SK-N-SH (cell line): ENCODE measurements around the gene ZBTB16. TPM values are rescaled to one million over a fixed set of nuclear protein-coding genes. Genes with fewer than 3 reads are reported as not detected.

Experiments used
- CTCF ChIA-PET: fragments of 300-600, 350-600 bp; formaldehyde crosslinking; extraction: SDS; loops from one replicate; lab custom pipeline; 2021; lab: Yijun Ruan, JAX
- POLR2A ChIA-PET: fragments of 350-600 bp; sonication (Branson Sonifier 250); formaldehyde crosslinking; extraction: SDS; loops from one replicate; lab custom pipeline; 2020; ENCODE audit warnings: antibody characterized with exemption, inconsistent platforms; lab: Yijun Ruan, JAX
- DNase-seq: peaks from one replicate; pipeline ENCODE4 v3.0.0; 2012
- H2AFZ ChIP-seq: fragments of 200-600 bp; sonication (generic); 2 replicates; pipeline ENCODE4 v1.8.1; 2016; ENCODE audit warnings: antibody characterized with exemption, mild to moderate bottlenecking, low read depth
- H3F3A ChIP-seq: fragments of 200-600 bp; sonication (generic); replicated peaks from 2 replicates; pipeline ENCODE3; 2016; ENCODE audit warnings: antibody characterized with exemption, mild to moderate bottlenecking; ENCODE audit not compliant: insufficient read depth
- H3K27ac ChIP-seq, 2 experiments: fragments of 200-500 bp in 1 of 2; fragments of 200-600 bp in 1 of 2; sonication (Bioruptor generic) in 1 of 2; sonication (generic), shearing (Covaris generic) in 1 of 2; 2 replicates each; pipeline versions ENCODE4 v1.5.1 to v1.6.1; 2014 to 2016; ENCODE audit warnings: low read depth in 2 of 2, inconsistent platforms in 1 of 2, low read length in 1 of 2, mild to moderate bottlenecking in 1 of 2, mixed read lengths in 1 of 2
- H3K27me3 ChIP-seq: fragments of 200-600 bp; sonication (generic), shearing (Covaris generic); 2 replicates; pipeline ENCODE4 v1.6.1; 2016; ENCODE audit warnings: mixed run types; ENCODE audit not compliant: insufficient read depth
- H3K36me3 ChIP-seq, 2 experiments: fragments of 200-500 bp in 1 of 2; fragments of 200-600 bp in 1 of 2; sonication (Bioruptor generic) in 1 of 2; sonication (generic) in 1 of 2; replicated peaks in 1 of 2; 2 replicates each; pipeline versions ENCODE3 to v1.5.1; 2014 to 2016; ENCODE audit warnings: low read length in 1 of 2, mild to moderate bottlenecking in 1 of 2; ENCODE audit not compliant: insufficient read depth in 2 of 2, control insufficient read depth in 1 of 2
- H3K4me1 ChIP-seq, 2 experiments: fragments of 200-500 bp in 1 of 2; fragments of 200-600 bp in 1 of 2; sonication (Bioruptor generic) in 1 of 2; sonication (generic), shearing (Covaris generic) in 1 of 2; 2 replicates each; pipeline versions ENCODE4 v1.5.1 to v1.6.1; 2014 to 2016; ENCODE audit warnings: low read depth in 1 of 2, low read length in 1 of 2, mixed run types in 1 of 2; ENCODE audit not compliant: insufficient read depth in 2 of 2, control insufficient read depth in 1 of 2
- H3K4me2 ChIP-seq: fragments of 200-600 bp; sonication (generic), shearing (Covaris generic); 2 replicates; pipeline ENCODE4 v1.6.1; 2017; ENCODE audit warnings: mixed run types
- H3K4me3 ChIP-seq, 2 experiments: fragments of 200-500 bp in 1 of 2; fragments of 200-600 bp in 1 of 2; sonication (Bioruptor generic) in 1 of 2; sonication (generic), shearing (Covaris generic) in 1 of 2; 2 replicates each; pipeline versions ENCODE4 v1.5.1 to v1.8.1; 2014 to 2016; ENCODE audit warnings: low read depth in 2 of 2, inconsistent platforms in 1 of 2, low read length in 1 of 2, mild to moderate bottlenecking in 1 of 2, mixed read lengths in 1 of 2, moderate library complexity in 1 of 2
- H3K79me2 ChIP-seq: fragments of 200-600 bp; sonication (generic); 2 replicates; pipeline ENCODE4 v1.8.1; 2017; ENCODE audit warnings: mild to moderate bottlenecking; ENCODE audit not compliant: insufficient read depth
- H3K9ac ChIP-seq: fragments of 200-600 bp; sonication (generic); 2 replicates; pipeline ENCODE4 v1.6.1; 2017; ENCODE audit warnings: mixed run types
- H3K9me2 ChIP-seq: fragments of 200-600 bp; sonication (generic); 2 replicates; pipeline ENCODE4 v1.6.1; 2017; ENCODE audit warnings: mixed run types
- H3K9me3 ChIP-seq: fragments of 200-600 bp; sonication (generic); 2 replicates; pipeline ENCODE4 v1.6.1; 2017; ENCODE audit warnings: mixed run types, mild to moderate bottlenecking, moderate library complexity
- H4K20me1 ChIP-seq: fragments of 200-600 bp; sonication (generic); 2 replicates; pipeline ENCODE4 v1.6.1; 2017; ENCODE audit warnings: mild to moderate bottlenecking, mixed run types; ENCODE audit not compliant: insufficient read depth
- POLR2AphosphoS5 ChIP-seq: IDR thresholded peaks from 2 replicates; pipeline ENCODE4 v1.6.1; 2012; ENCODE audit warnings: low read depth, low read length
- RCOR1 ChIP-seq: fragments of 150-350 bp; IDR thresholded peaks from 2 replicates; pipeline ENCODE4 v1.6.1; 2017; ENCODE audit warnings: antibody characterized with exemption, low read length
- TEAD4 ChIP-seq: IDR thresholded peaks from 2 replicates; pipeline ENCODE4 v1.4.0; 2012; ENCODE audit warnings: mild to moderate bottlenecking, borderline replicate concordance; ENCODE audit not compliant: insufficient read depth
- WGBS: methylation state at CpG from one replicate; pipeline ENCODE4 v1.1.6; 2017; ENCODE audit warnings: low lambda C conversion rate; 5-methylcytosine and 5-hydroxymethylcytosine counted together
- polyA plus RNA-seq, 3 experiments: library from polyadenylated mRNA; depleted of rRNA; stranded (reverse); fragments of >200 nt; gene quantifications; 2 replicates each; pipeline ENCODE4 v1.2.3, GENCODE V29; 2012
- TF ChIP-seq, protein P1 (sequence below): IDR thresholded peaks from 2 replicates; pipeline ENCODE4 v1.6.1; 2012; ENCODE audit warnings: mild to moderate bottlenecking, low read depth, low read length, moderate library complexity
- TF ChIP-seq, protein P2 (sequence below): IDR thresholded peaks from 2 replicates; pipeline ENCODE4 v1.4.0; 2012; ENCODE audit warnings: low read depth, borderline replicate concordance

ZBTB16 gene
- polyA plus RNA-seq, 1 of the 3 experiments (the other 2 are of a cell fraction): not detected

DNA sequence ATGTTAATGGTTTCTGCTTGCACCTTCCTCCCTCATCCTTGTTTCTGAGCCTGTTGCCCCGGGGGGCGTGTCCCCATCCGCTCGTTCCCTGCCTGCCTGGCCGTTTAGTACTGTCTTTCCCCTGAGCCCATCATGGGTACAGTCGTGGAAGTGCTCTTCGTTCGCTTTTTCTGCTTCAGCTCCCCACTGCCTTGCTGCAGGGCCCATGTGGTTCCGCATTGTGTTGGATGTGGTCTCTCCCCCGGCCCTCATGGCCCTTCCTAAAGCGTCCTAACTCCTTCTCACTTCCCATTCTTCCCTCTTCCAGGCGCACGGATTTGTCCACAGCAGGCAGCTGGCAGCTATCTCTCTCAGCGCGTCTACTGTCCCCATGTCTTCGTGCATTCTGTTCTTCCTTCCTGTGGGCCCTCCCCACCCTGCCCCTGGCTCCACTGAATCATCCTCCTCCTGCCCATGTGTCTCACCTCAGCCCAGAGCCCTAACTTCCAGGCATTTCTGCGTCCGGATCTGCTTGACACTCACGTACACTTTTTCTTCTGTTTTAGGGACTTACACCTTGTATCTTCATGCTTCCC is 98.1 kb downstream of the ZBTB16 start (continued):
- TF ChIP-seq, protein P1, sequence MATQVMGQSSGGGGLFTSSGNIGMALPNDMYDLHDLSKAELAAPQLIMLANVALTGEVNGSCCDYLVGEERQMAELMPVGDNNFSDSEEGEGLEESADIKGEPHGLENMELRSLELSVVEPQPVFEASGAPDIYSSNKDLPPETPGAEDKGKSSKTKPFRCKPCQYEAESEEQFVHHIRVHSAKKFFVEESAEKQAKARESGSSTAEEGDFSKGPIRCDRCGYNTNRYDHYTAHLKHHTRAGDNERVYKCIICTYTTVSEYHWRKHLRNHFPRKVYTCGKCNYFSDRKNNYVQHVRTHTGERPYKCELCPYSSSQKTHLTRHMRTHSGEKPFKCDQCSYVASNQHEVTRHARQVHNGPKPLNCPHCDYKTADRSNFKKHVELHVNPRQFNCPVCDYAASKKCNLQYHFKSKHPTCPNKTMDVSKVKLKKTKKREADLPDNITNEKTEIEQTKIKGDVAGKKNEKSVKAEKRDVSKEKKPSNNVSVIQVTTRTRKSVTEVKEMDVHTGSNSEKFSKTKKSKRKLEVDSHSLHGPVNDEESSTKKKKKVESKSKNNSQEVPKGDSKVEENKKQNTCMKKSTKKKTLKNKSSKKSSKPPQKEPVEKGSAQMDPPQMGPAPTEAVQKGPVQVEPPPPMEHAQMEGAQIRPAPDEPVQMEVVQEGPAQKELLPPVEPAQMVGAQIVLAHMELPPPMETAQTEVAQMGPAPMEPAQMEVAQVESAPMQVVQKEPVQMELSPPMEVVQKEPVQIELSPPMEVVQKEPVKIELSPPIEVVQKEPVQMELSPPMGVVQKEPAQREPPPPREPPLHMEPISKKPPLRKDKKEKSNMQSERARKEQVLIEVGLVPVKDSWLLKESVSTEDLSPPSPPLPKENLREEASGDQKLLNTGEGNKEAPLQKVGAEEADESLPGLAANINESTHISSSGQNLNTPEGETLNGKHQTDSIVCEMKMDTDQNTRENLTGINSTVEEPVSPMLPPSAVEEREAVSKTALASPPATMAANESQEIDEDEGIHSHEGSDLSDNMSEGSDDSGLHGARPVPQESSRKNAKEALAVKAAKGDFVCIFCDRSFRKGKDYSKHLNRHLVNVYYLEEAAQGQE: no peak
- TF ChIP-seq POLR2AphosphoS5: no peak
- TF ChIP-seq, protein P2, sequence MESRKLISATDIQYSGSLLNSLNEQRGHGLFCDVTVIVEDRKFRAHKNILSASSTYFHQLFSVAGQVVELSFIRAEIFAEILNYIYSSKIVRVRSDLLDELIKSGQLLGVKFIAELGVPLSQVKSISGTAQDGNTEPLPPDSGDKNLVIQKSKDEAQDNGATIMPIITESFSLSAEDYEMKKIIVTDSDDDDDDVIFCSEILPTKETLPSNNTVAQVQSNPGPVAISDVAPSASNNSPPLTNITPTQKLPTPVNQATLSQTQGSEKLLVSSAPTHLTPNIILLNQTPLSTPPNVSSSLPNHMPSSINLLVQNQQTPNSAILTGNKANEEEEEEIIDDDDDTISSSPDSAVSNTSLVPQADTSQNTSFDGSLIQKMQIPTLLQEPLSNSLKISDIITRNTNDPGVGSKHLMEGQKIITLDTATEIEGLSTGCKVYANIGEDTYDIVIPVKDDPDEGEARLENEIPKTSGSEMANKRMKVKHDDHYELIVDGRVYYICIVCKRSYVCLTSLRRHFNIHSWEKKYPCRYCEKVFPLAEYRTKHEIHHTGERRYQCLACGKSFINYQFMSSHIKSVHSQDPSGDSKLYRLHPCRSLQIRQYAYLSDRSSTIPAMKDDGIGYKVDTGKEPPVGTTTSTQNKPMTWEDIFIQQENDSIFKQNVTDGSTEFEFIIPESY: no peak
- TF ChIP-seq TEAD4: no peak
- TF ChIP-seq RCOR1: no peak

DNA sequence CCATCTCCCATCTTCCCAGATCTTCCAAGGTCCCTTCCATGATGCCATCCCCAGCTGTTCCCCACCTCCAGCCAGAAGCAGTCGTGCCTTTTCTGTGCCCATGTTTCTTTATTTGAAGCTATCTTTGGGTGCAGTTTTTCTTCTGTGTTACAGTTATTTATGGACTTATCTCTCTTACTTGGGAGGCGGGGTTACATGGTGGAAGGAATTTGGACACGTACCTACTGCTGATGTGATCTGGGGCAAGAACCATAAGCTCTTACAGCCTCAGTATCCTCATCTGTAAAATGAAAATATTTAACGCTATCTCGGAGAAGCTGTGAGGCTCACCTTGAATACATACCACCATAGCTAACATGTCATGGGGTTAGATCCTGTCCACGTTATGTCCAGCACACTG is 98.9 kb downstream of the ZBTB16 start:
- TF ChIP-seq, protein P1: no peak
- Histone ChIP-seq H3K36me3 (no peaks in the 10 kb centered on the region), H4K20me1 (peaks cover 26% of the 10 kb centered on the region), H3F3A (peaks cover 5% of the 10 kb centered on the region), H3K4me2 (no peak overlapping the region), H3K4me3 (no peak overlapping the region), H3K4me1 (peaks cover 25% of the 10 kb centered on the region in 2 experiments), H3K9me3 (no peaks in the 10 kb centered on the region), H2AFZ (no peak overlapping the region), H3K9me2 (no peaks in the 10 kb centered on the region), H3K79me2 (no peaks in the 10 kb centered on the region), H3K27ac (no peak overlapping the region), H3K27me3 (peaks cover 54% of the 10 kb centered on the region; the same call in 1 of the 2 replicates), H3K9ac (no peak overlapping the region)
- CTCF ChIA-PET: interaction anchor here (0.7 to 7.8 kb wide), 3 partner anchors 11 to 102 kb away, joined by 3 to 47 read pairs (median 3); no protein-coding TSS in a partner anchor
- no peak for DNase-seq
- 62% methylated on average over 6 of the region's 6 CpGs for WGBS
- POLR2A ChIA-PET: no interaction called here
